ENCODE results near the gene SEC14L5.

SEC14L5 gene

DNA sequence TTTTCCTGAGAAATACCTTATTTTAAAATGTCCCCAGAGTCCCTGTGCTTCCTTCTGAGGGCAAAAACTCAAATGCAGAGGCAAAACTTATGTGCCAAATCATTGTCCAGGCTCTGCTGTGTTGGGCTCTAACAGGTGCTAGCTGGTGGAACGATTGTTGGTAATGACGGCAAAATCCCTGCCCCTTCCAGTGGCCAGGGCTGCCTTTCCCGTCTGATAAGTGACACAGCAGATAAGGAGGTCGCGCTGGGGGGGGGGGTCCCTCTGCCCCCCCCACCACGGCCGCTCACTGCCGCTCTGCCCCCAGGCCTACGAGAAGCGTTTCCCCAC lies 29.1 kb downstream of the SEC14L5 start:
- no peaks in the 10 kb centered on the region for H3K36me3 ChIP-seq (ENCODE audit: insufficient read depth, low read length)
- no peak overlapping the region for H3K4me3 ChIP-seq (ENCODE audit: low read length, poor library complexity, severe bottlenecking)
- H3K9me3 ChIP-seq (ENCODE audit: insufficient read depth, low read depth, low read length) = no peaks in the 10 kb centered on the region
- TF ChIP-seq, protein P1, sequence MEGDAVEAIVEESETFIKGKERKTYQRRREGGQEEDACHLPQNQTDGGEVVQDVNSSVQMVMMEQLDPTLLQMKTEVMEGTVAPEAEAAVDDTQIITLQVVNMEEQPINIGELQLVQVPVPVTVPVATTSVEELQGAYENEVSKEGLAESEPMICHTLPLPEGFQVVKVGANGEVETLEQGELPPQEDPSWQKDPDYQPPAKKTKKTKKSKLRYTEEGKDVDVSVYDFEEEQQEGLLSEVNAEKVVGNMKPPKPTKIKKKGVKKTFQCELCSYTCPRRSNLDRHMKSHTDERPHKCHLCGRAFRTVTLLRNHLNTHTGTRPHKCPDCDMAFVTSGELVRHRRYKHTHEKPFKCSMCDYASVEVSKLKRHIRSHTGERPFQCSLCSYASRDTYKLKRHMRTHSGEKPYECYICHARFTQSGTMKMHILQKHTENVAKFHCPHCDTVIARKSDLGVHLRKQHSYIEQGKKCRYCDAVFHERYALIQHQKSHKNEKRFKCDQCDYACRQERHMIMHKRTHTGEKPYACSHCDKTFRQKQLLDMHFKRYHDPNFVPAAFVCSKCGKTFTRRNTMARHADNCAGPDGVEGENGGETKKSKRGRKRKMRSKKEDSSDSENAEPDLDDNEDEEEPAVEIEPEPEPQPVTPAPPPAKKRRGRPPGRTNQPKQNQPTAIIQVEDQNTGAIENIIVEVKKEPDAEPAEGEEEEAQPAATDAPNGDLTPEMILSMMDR (conservative IDR thresholded peaks at IDR 0.05; ENCODE audit: low read length) = no peak
- no peak for TF ChIP-seq EZH2phosphoT487 (IDR thresholded peaks at IDR 0.05; ENCODE audit: borderline replicate concordance)
- no peaks in the 10 kb centered on the region for H3K4me1 ChIP-seq (ENCODE audit: insufficient read depth, low read length, poor library complexity, severe bottlenecking)
- no peaks in the 10 kb centered on the region for H3K9me2 ChIP-seq (replicated peaks; ENCODE audit: low read depth, low read length)
- no peaks in the 10 kb centered on the region for H3K79me2 ChIP-seq (ENCODE audit: insufficient read depth, low read length)
- no peak overlapping the region for H3K4me2 ChIP-seq (ENCODE audit: low read depth, low read length, poor library complexity, severe bottlenecking)
- H3F3A ChIP-seq (ENCODE audit: low read depth) = no peaks in the 10 kb centered on the region
- H3K9ac ChIP-seq (ENCODE audit: low read depth, low read length, poor library complexity, severe bottlenecking) = no peak overlapping the region
- H3K27me3 ChIP-seq (ENCODE audit: insufficient read depth, low read length, poor library complexity, severe bottlenecking) = no peaks in the 10 kb centered on the region
- H4K20me1 ChIP-seq (ENCODE audit: insufficient read depth, low read length, poor library complexity, severe bottlenecking) = no peaks in the 10 kb centered on the region
- H2AFZ ChIP-seq (ENCODE audit: low read length) = no peak overlapping the region

DNA sequence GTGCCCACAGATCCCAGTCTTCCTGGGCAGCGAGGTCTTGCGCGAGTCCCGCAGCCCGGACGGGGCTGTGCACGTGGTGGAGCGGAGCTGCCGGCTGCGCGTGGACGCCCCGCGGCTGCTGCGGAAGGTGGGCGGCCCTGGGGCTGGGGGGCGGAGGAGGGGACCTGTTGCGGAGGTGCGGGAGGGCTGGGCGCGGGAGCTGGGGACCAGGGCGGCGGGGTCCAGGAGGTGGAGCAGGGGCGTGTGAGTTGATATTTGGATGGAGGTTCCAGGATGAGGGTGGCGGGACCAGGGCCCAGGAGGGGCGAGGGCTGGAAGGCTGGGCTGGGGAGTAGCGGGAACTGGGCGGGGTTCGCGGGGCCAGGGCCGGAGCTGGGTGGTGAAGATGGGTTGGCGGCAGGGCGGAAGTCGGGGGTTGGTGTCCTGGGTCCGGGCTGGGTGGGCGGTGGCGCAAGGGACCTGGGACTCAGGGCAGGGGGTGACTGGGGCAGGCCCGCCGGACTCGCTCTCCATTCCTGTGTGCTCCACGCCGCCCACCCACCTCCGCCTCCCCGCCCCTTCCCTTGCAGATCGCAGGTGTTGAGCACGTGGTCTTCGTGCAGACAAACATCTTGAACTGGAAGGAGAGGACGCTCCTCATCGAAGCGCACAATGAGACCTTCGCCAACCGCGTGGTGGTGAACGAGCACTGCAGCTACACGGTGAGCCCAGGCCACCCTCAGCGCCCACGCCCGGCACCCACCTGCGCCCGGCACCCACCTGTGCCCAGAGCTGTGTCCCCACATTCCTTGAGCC lies 29.6 kb downstream of the SEC14L5 start:
- TF ChIP-seq, protein P1 (conservative IDR thresholded peaks at IDR 0.05; ENCODE audit: low read length) = no peak
- TF ChIP-seq EZH2phosphoT487 (IDR thresholded peaks at IDR 0.05; ENCODE audit: borderline replicate concordance) = no peak
- Histone ChIP-seq H4K20me1 (ENCODE audit: insufficient read depth, low read length, poor library complexity, severe bottlenecking) (no peaks in the 10 kb centered on the region), H3K4me3 (ENCODE audit: low read length, poor library complexity, severe bottlenecking) (no peak overlapping the region), H3K9me3 (ENCODE audit: insufficient read depth, low read depth, low read length) (no peaks in the 10 kb centered on the region), H3K36me3 (ENCODE audit: insufficient read depth, low read length) (no peaks in the 10 kb centered on the region), H3K27me3 (ENCODE audit: insufficient read depth, low read length, poor library complexity, severe bottlenecking) (no peaks in the 10 kb centered on the region), H3K79me2 (ENCODE audit: insufficient read depth, low read length) (no peaks in the 10 kb centered on the region), H3K4me2 (ENCODE audit: low read depth, low read length, poor library complexity, severe bottlenecking) (no peak overlapping the region), H3K9ac (ENCODE audit: low read depth, low read length, poor library complexity, severe bottlenecking) (no peak overlapping the region), H2AFZ (ENCODE audit: low read length) (no peak overlapping the region), H3F3A (ENCODE audit: low read depth) (no peaks in the 10 kb centered on the region), H3K9me2 (replicated peaks; ENCODE audit: low read depth, low read length) (no peaks in the 10 kb centered on the region), H3K4me1 (ENCODE audit: insufficient read depth, low read length, poor library complexity, severe bottlenecking) (no peaks in the 10 kb centered on the region)

DNA sequence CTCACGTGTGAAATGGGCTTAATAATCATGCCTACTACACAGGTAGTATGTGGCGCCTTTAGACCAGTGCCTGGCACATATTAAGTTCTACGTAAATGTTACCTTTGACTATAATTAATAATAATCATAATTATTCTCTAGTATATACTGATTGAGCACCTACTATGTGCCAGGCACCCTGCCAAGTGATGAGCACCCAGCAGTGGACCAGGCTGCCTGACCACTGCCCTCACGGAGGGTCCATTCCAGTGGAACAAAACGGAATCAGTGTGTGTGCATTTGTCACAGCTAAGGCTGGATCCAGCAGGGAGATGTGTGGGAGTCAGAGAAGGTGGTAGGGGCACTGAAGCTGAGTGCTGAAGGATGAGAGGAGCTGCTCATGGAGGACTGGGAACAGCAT lies 30.5 kb downstream of the SEC14L5 start:
- no peaks in the 10 kb centered on the region for H3F3A ChIP-seq (ENCODE audit: low read depth)
- H3K4me3 ChIP-seq (ENCODE audit: low read length, poor library complexity, severe bottlenecking) = no peak overlapping the region
- no peaks in the 10 kb centered on the region for H3K9me2 ChIP-seq (replicated peaks; ENCODE audit: low read depth, low read length)

More for the DNA sequence above, 30.5 kb downstream of the SEC14L5 start:
- Histone ChIP-seq H3K36me3 (ENCODE audit: insufficient read depth, low read length) (no peaks in the 10 kb centered on the region), H3K9me3 (ENCODE audit: insufficient read depth, low read depth, low read length) (no peaks in the 10 kb centered on the region), H3K4me2 (ENCODE audit: low read depth, low read length, poor library complexity, severe bottlenecking) (no peak overlapping the region), H3K27me3 (ENCODE audit: insufficient read depth, low read length, poor library complexity, severe bottlenecking) (no peaks in the 10 kb centered on the region), H4K20me1 (ENCODE audit: insufficient read depth, low read length, poor library complexity, severe bottlenecking) (no peaks in the 10 kb centered on the region), H3K4me1 (ENCODE audit: insufficient read depth, low read length, poor library complexity, severe bottlenecking) (no peaks in the 10 kb centered on the region), H2AFZ (ENCODE audit: low read length) (no peak overlapping the region), H3K79me2 (ENCODE audit: insufficient read depth, low read length) (no peaks in the 10 kb centered on the region), H3K9ac (ENCODE audit: low read depth, low read length, poor library complexity, severe bottlenecking) (no peak overlapping the region)
- TF ChIP-seq, protein P1 (conservative IDR thresholded peaks at IDR 0.05; ENCODE audit: low read length) = no peak
- TF ChIP-seq EZH2phosphoT487 (IDR thresholded peaks at IDR 0.05; ENCODE audit: borderline replicate concordance) = no peak

All from Loucy (cell line).